MM.1S (cell line): ENCODE results near the gene TECPR2.

ENCODE experiments used
- DNase-seq: peaks from one replicate; pipeline ENCODE4 v3.0.0-alpha.2; 2015
- H2AFZ ChIP-seq: fragments of 300-600 bp; sonication (generic); 2 replicates; pipeline ENCODE4 v1.6.0; 2016; ENCODE audit warnings: antibody characterized with exemption, low read length
- H3F3A ChIP-seq: fragments of 300-600 bp; sonication (generic); 2 replicates; pipeline ENCODE4 v1.6.1; 2016; ENCODE audit warnings: mild to moderate bottlenecking, antibody characterized with exemption, low read length, moderate library complexity, mixed read lengths; ENCODE audit not compliant: insufficient read depth
- H3K27ac ChIP-seq: fragments of 300-600 bp; sonication (generic); 2 replicates; pipeline ENCODE4 v1.5.1; 2016; ENCODE audit warnings: mild to moderate bottlenecking, low read length
- H3K27me3 ChIP-seq: fragments of 300-600 bp; sonication (generic); replicated peaks from 2 replicates; pipeline ENCODE4 v1.6.0; 2016; ENCODE audit warnings: low read length; ENCODE audit not compliant: insufficient read depth
- H3K36me3 ChIP-seq: fragments of 300-600 bp; sonication (generic); replicated peaks from 2 replicates; pipeline ENCODE4 v1.6.1; 2016; ENCODE audit warnings: mild to moderate bottlenecking, low read length, mixed read lengths; ENCODE audit not compliant: insufficient read depth
- H3K4me1 ChIP-seq: fragments of 300-600 bp; sonication (generic); 2 replicates; pipeline ENCODE4 v1.6.1; 2016; ENCODE audit warnings: low read length, mixed read lengths
- H3K4me2 ChIP-seq: fragments of 300-600 bp; sonication (generic); 2 replicates; pipeline ENCODE4 v1.6.0; 2016; ENCODE audit warnings: low read depth, low read length
- H3K4me3 ChIP-seq: fragments of 300-600 bp; sonication (generic); 2 replicates; pipeline ENCODE4 v1.5.1; 2016; ENCODE audit warnings: low read length, mixed read lengths
- H3K79me2 ChIP-seq: fragments of 300-600 bp; sonication (generic); 2 replicates; pipeline ENCODE4 v1.6.1; 2016; ENCODE audit warnings: mixed run types, low read length, mixed read lengths
- H3K9ac ChIP-seq: fragments of 300-600 bp; sonication (generic); 2 replicates; pipeline ENCODE4 v1.6.1; 2016; ENCODE audit warnings: low read length, mixed read lengths
- H3K9me2 ChIP-seq: fragments of 300-600 bp; sonication (generic); replicated peaks from 2 replicates; pipeline ENCODE4 v1.6.1; 2016; ENCODE audit warnings: mild to moderate bottlenecking, low read length, mixed read lengths; ENCODE audit not compliant: insufficient read depth
- H3K9me3 ChIP-seq: fragments of 300-600 bp; sonication (generic); replicated peaks from 2 replicates; pipeline ENCODE4 v1.6.1; 2016; ENCODE audit warnings: mild to moderate bottlenecking, low read length, mixed read lengths; ENCODE audit not compliant: insufficient read depth
- H4K20me1 ChIP-seq: fragments of 300-600 bp; sonication (generic); 2 replicates; pipeline ENCODE4 v1.6.1; 2016; ENCODE audit warnings: mild to moderate bottlenecking, low read length, moderate library complexity, mixed read lengths; ENCODE audit not compliant: insufficient read depth
- EZH2 ChIP-seq: fragments of 300-600 bp; sonication (generic); optimal IDR thresholded peaks from 2 replicates; pipeline ENCODE3; 2017; ENCODE audit warnings: low read depth, mild to moderate bottlenecking, antibody characterized with exemption, low read length, mixed read lengths
- EZH2phosphoT487 ChIP-seq: fragments of 300-600 bp; sonication (generic); IDR thresholded peaks from 2 replicates; pipeline ENCODE4 v1.6.1; 2018; ENCODE audit warnings: antibody characterized with exemption, low read length
- TF ChIP-seq, protein P1 (sequence below): fragments of 300-600 bp; sonication (generic); IDR thresholded peaks from 2 replicates; pipeline ENCODE4 v1.5.1; 2016; ENCODE audit warnings: antibody characterized with exemption, low read length, mixed read lengths

TECPR2 gene

DNA sequence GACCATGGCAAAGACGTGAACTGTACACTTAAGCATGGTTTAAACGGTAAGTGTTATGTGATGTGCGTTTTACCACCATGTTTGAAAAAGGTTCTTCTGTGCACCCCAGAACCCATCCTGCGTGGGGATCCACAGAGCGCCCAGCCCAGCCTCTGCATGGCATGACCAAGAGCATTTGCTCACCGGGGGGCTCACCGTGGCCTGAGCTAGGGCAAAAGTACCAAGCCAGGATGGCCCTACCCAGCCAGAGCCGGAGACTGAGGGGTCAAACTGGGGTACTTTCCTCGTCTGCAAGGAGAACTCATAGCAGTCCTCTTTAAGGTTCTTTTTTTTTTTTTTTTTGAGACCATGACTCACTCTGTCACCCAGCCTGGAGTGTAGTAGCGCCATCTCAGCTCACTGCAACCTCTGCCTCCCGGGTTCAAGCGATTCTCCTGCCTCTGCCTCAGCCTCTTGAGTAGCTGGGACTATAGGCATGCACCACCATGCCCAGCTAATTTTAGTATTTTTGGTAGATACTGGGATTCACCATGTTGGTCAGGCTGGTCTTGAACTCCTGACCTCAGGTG lies 163.3 kb downstream of the TECPR2 start:
- Histone ChIP-seq H3K9ac (no peak overlapping the region), H3K9me2 (no peaks in the 10 kb centered on the region), H2AFZ (0 out of 2 replicates have a peak overlapping the region, but pooled peaks have one; percentile 82), H3K27me3 (no peaks in the 10 kb centered on the region), H4K20me1 (no peaks in the 10 kb centered on the region), H3K4me1 (no peaks in the 10 kb centered on the region), H3F3A (0 out of 2 replicates have a peak, but pooled peaks cover 6% of the 10 kb centered on the region), H3K79me2 (no peaks in the 10 kb centered on the region), H3K4me2 (no peak overlapping the region), H3K4me3 (no peak overlapping the region), H3K27ac (no peak overlapping the region), H3K9me3 (no peaks in the 10 kb centered on the region), H3K36me3 (no peaks in the 10 kb centered on the region)
- TF ChIP-seq, protein P1, sequence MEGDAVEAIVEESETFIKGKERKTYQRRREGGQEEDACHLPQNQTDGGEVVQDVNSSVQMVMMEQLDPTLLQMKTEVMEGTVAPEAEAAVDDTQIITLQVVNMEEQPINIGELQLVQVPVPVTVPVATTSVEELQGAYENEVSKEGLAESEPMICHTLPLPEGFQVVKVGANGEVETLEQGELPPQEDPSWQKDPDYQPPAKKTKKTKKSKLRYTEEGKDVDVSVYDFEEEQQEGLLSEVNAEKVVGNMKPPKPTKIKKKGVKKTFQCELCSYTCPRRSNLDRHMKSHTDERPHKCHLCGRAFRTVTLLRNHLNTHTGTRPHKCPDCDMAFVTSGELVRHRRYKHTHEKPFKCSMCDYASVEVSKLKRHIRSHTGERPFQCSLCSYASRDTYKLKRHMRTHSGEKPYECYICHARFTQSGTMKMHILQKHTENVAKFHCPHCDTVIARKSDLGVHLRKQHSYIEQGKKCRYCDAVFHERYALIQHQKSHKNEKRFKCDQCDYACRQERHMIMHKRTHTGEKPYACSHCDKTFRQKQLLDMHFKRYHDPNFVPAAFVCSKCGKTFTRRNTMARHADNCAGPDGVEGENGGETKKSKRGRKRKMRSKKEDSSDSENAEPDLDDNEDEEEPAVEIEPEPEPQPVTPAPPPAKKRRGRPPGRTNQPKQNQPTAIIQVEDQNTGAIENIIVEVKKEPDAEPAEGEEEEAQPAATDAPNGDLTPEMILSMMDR: no peak
- no peak for TF ChIP-seq EZH2
- no peak for TF ChIP-seq EZH2phosphoT487
- DNase-seq: no peak

DNA sequence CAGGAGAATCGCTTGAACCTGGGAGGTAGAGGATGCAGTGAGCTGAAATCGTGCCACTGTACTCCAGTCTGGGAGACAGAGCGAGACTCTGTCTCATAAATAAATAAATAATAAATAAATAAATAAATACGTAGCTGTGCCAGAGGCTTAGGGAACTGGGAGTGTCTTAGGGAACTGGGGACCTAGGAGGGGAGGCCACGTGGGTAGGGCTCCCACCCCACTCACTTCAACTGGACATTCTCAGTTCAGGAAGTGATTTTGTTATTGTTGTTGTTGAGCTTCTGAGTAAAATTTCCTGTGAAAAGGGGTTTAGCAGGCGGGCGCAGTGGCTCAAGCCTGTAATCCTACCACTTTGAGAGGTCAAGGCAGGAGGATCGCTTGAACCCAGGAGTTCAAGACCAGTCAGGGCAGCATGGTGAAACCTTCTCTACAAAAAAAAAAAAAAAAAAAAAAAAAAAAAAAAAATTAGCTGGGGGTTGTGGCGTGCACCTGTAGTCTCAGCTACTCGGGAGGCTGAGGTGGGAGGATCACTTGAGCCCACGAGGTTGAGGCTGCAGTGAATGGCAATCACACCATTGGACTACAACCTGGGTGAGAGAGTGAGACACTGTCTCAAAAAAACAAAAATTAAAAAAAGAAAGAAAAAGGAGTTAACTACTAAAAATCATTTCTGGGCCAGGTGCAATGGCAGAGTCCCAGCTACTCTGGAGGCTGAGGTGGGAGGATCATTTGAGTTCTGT lies 165.9 kb downstream of the TECPR2 start:
- H3K9me2 ChIP-seq: no peaks in the 10 kb centered on the region
- H3K27ac ChIP-seq: no peak overlapping the region
- H3K4me3 ChIP-seq: no peak overlapping the region
- no peaks in the 10 kb centered on the region for H3K36me3 ChIP-seq
- TF ChIP-seq, protein P1: no peak
- TF ChIP-seq EZH2phosphoT487 (no peak), EZH2 (no peak)
- H3K27me3 ChIP-seq: no peaks in the 10 kb centered on the region
- no peaks in the 10 kb centered on the region for H4K20me1 ChIP-seq
- no peaks in the 10 kb centered on the region for H3K9me3 ChIP-seq
- no peaks in the 10 kb centered on the region for H3K4me1 ChIP-seq
- H2AFZ ChIP-seq: no peak overlapping the region
- H3K79me2 ChIP-seq: no peaks in the 10 kb centered on the region
- 0 out of 2 replicates have a peak, but pooled peaks cover 6% of the 10 kb centered on the region for H3F3A ChIP-seq
- no peak overlapping the region for H3K4me2 ChIP-seq
- no peak for DNase-seq
- H3K9ac ChIP-seq: no peak overlapping the region

DNA sequence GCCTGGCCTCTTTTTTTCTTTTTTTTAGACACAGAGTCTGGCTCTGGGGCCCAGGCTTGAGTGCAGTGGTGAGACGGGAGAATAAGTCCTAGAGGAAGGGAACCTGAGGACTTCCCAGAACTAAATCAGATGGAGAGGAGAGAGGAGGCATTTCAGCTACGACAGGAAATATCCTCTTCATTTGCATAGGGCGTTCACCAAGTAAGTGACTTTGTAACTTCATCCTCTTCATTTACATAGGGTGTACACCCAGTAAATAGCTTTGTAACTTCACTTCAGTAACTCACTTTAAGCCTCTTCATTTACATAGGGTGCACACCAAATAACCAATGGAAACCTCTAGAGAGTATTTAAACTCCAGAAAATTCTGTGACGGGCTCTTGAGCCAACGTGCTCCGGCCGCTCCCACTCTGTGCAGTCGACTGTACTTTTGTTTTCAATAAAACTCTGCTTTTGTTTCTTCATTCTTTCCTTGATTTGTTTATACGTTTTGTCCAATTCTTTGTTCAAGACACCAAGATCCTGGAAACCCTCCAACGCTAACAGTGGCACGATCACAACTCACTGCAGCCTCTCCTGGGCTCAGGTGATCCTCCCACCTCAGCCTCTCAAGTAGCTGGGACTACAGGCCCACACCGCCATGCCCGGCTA lies 168.2 kb downstream of the TECPR2 start:
- Histone ChIP-seq H3K9ac (no peak overlapping the region), H4K20me1 (no peaks in the 10 kb centered on the region), H3K79me2 (no peaks in the 10 kb centered on the region), H3K27me3 (no peaks in the 10 kb centered on the region), H3K9me2 (no peaks in the 10 kb centered on the region), H3K4me2 (no peak overlapping the region), H3K4me1 (no peaks in the 10 kb centered on the region), H3K36me3 (no peaks in the 10 kb centered on the region), H2AFZ (no peak overlapping the region), H3K4me3 (no peak overlapping the region), H3K27ac (no peak overlapping the region), H3F3A (no peaks in the 10 kb centered on the region), H3K9me3 (no peaks in the 10 kb centered on the region)
- no peak for DNase-seq
- TF ChIP-seq EZH2phosphoT487 (no peak), EZH2 (no peak)
- TF ChIP-seq, protein P1: no peak
